Cardiac fibroblast (primary cell): ENCODE results near the gene LRRN4CL.
A peak's percentile ranks its signal among the peaks of the same experiment; 100 is the strongest.

Experiments used
- DNase-seq, 2 donors: peaks; one replicate each; pipeline versions ENCODE4 v3.0.0 to v3.0.0-alpha.2; 2010; ENCODE audit warnings: low read depth in 2 of 2
- H3K4me3 ChIP-seq, 2 donors: replicated peaks in 1 of 2; 1 replicate in 1 of 2; 2 replicates in 1 of 2; pipeline ENCODE4 v1.5.1; 2011; ENCODE audit warnings: low read depth in 2 of 2, low read length in 2 of 2, mild to moderate bottlenecking in 2 of 2, moderate library complexity in 1 of 2
- TF ChIP-seq, protein P1 (sequence below): IDR thresholded peaks from one replicate; pipeline ENCODE4 v1.5.1; 2011; ENCODE audit warnings: low read depth, mild to moderate bottlenecking, low read length, inconsistent platforms

LRRN4CL gene

DNA sequence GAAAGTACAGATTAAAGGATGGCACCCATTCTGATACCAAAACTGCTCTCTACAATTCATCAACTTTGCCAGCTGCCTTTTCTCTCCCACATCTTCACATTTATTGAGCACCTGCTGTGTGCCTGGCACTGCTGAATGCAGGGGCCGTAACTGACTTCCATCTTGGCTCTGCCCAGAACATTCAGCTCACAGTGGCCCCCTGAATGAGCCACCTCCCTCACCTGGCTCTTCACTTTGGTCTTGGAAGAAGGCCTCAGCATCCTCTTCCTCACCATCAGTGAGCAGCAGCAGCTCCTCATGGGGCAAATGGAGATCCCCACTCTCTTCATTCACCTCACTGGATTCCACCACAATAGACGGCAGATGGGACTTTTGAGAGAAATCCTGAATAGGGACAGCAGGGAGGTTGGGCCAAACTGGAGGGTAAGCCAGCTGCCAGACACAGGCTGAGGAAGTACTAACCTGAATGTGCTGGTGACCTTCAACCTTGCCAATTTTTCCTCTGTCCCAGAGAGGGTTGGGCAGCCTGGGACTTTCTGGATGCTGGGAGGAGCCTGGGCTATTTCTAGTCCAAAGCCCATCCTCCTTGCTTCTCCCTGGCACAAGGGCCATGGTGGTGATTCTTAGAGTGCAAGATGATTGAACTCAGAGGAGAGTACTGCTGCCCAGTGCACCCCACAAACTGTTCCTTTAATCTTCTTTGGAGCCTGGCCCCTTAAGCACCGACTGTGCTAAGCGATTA lies 19.7 kb downstream of the LRRN4CL start:
- no peak for DNase-seq
- TF ChIP-seq, protein P1, sequence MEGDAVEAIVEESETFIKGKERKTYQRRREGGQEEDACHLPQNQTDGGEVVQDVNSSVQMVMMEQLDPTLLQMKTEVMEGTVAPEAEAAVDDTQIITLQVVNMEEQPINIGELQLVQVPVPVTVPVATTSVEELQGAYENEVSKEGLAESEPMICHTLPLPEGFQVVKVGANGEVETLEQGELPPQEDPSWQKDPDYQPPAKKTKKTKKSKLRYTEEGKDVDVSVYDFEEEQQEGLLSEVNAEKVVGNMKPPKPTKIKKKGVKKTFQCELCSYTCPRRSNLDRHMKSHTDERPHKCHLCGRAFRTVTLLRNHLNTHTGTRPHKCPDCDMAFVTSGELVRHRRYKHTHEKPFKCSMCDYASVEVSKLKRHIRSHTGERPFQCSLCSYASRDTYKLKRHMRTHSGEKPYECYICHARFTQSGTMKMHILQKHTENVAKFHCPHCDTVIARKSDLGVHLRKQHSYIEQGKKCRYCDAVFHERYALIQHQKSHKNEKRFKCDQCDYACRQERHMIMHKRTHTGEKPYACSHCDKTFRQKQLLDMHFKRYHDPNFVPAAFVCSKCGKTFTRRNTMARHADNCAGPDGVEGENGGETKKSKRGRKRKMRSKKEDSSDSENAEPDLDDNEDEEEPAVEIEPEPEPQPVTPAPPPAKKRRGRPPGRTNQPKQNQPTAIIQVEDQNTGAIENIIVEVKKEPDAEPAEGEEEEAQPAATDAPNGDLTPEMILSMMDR: no peak
- no peak overlapping the region for H3K4me3 ChIP-seq

DNA sequence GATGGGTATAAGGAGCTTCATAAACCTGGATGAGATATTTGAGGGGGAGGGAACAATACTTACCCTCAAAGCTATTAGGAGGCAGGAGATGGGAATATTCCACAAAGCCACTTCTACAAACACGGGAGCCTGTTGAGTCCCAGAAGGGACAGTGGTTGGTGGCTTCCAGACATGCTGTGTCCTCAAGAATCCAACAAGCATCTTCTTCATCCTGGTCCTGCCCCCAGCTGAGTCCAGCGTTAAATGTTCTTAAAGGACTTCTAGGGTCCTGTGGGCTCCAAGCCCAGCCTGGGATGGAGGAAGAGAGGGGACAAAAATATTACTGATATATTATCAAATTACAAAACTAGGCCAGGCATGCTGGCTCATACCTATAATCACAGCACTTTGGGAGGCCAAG lies 21.9 kb downstream of the LRRN4CL start:
- H3K4me3 ChIP-seq: no peak overlapping the region
- TF ChIP-seq, protein P1: no peak
- no peak for DNase-seq

DNA sequence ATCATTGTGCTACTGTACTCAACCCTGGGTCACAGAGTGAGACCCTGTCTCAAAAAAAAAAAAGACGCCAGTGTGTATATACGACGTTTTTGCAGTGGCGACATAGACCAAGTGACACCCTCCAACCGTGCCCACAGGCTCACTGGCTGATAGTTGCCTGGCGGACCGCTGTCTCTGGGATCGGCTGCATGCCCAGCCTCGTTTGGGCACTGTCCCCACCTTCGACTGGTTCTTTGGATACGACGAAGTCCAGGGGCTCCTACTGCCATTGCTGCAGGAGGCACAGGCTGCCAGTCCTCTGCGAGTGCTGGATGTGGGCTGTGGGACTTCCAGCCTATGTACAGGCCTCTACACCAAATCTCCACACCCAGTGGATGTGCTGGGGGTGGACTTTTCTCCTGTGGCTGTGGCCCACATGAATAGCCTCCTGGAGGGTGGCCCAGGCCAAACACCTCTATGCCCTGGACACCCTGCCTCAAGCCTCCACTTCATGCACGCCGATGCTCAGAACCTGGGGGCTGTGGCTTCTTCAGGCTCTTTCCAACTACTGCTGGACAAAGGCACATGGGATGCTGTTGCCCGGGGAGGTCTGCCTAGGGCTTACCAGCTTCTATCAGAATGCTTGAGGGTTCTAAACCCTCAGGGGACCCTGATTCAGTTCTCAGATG lies 22.9 kb downstream of the LRRN4CL start:
- DNase-seq: no peak
- H3K4me3 ChIP-seq: peak overlapping the region; percentile 60 to 84
- TF ChIP-seq, protein P1: no peak

DNA sequence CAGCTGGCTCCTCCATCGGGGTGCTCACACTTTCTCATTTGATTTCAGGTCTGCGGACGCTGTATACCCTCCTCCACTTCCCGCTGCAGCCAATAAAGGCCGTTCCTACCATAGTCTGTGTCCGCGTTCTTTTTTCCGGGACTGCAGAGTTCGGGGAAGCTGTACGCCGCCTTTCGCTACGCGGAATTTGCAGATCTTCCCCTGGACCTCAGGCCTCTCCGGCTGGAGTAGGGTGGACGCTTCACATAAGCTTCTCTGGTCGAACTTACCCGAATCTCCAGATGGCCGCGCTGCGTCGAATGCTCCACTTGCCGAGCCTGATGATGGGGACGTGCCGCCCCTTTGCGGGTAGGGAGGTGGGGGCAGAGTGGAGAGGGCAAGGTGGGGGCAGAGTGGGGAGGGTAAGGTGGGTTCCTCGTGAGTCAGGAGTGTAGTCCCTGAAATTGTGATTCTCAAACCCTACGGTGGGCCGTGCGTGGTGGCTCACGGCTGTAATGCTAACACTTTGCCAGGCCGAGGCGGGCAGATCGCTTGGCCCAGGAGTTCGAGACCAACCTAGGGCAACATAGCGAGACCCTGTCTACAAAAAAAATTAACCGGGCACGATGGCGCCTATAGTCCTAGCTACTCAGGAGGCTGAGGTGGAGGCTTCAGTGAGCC lies 23.6 kb downstream of the LRRN4CL start:
- H3K4me3 ChIP-seq: peak overlapping the region; percentile 60 to 84
- TF ChIP-seq, protein P1: no peak
- peak; percentile 66 to 75 for DNase-seq

DNA sequence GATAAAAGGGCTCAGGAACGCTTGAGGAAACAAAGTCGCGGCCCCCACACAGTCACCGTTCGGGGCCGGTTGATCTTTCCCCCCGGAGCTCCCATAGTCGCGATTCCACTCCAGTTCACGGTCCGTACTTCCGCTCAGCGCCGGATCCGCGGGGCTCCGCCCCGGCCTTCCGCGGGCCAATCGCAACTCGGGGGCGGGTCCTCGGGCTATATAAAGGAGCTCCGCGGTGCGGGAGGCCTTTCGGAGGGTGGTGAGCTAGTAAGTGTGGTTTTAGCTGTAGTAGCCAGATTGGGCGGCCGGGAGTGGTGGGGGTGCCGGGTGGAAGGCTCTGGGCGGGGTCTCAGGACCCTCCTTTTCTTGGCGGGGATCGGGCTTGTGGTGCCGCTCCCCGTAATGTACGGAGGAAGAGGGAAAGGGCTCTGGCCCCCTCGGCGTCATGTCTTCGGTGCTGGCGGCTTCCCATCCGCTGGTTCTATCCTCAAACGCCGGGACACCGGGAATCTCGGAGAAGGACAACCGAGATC lies 24.2 kb downstream of the LRRN4CL start, which contains the start of the genes C11orf98 and CSKMT:
TSS of gene C11orf98 (minus strand) at position 136 of the 524 bp plus-strand sequence. CDS start at position 95, 41 bp downstream.
TSS of gene CSKMT (plus strand) at position 238 of the 524 bp plus-strand sequence. CDS start 568 bp downstream, outside the sequence.
- peak; percentile 93 to 96 for DNase-seq
- TF ChIP-seq, protein P1: no peak
- peak within 1 kb of the TSS; percentile 60 to 84 for H3K4me3 ChIP-seq

DNA sequence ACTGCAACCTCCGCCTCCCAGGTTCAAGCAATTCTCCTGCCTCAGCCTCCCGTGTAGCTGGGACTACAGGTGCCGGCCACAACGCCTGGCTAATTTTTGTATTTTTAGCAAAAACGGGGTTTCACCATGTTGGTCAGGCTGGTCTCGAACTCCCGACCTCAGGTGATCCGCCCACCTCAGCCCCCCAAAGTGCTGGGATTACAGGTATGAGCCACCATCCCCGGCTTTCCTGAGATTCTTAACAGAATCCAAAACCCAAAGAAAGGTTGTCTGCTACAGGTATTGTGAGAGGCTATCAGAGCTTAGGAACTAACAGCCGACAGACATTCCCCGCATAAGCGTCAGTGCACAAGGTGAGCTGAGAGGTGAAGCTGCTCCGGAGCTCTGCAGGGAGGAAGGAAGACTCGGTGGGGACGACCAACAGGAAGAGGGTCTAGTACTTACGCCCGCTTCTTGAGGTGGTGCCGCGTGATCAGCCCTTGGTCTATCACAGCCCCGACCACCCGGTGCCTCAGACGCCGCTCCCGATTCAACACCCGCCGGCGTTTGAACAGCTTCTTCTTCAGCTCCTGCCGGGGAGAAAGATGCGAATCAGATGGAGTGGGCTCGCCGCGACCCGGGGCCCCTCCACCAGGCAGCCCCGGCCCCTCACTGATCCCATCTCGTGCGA lies 24.8 kb downstream of the LRRN4CL start:
- H3K4me3 ChIP-seq: peak overlapping the region; percentile 60 to 84
- TF ChIP-seq, protein P1: no peak
- peak; percentile 52 to 57 for DNase-seq
